K562 (cell line): ENCODE measurements around the gene MAP2K7. TPM values are rescaled to one million over a fixed set of nuclear protein-coding genes. Genes with fewer than 3 reads are reported as not detected.

Experiments used
- EHMT2 ChIP-seq: fragments of 450-650 bp; IDR thresholded peaks from 2 replicates; pipeline ENCODE4 v1.6.1; 2018; ENCODE audit warnings: antibody characterized with exemption
- FOXP1 ChIP-seq: sonication (generic); formaldehyde crosslinking; IDR thresholded peaks from 2 replicates; pipeline ENCODE4 v1.8.0; 2022; ENCODE audit warnings: mild to moderate bottlenecking, missing genetic modification reagents
- MNT ChIP-seq, 2 experiments: fragments of 450-650 bp; conservative IDR thresholded peaks; 2 replicates each; pipeline ENCODE4 v1.6.1; 2017; ENCODE audit warnings: mild to moderate bottlenecking in 2 of 2, moderate library complexity in 2 of 2
- NFATC3 ChIP-seq: fragments of 450-650 bp; IDR thresholded peaks from 2 replicates; pipeline ENCODE4 v1.6.1; 2017; ENCODE audit warnings: mild to moderate bottlenecking
- NR4A1 ChIP-seq, 2 experiments: fragments of 250-450 bp in 1 of 2; fragments of 450-650 bp in 1 of 2; sonication (Bioruptor Pico) in 1 of 2; IDR thresholded peaks; 2 replicates each; pipeline versions ENCODE4 v1.4.0 to v1.6.1; 2016 to 2020; ENCODE audit warnings: mild to moderate bottlenecking in 2 of 2, missing compliant biosample characterization in 1 of 2, missing genetic modification characterization in 1 of 2, moderate library complexity in 1 of 2
- SIRT6 ChIP-seq: IDR thresholded peaks from one replicate; pipeline ENCODE4 v1.6.1; 2012; ENCODE audit warnings: low read depth, mild to moderate bottlenecking, control low read depth, inconsistent platforms, low read length, moderate library complexity
- TCF7L2 ChIP-seq: fragments of 150-350 bp; IDR thresholded peaks from 2 replicates; pipeline ENCODE4 v1.6.1; 2016; ENCODE audit warnings: low read depth, mild to moderate bottlenecking, low read length, moderate library complexity
- ZBTB26 ChIP-seq: fragments of 450-650 bp; formaldehyde crosslinking; IDR thresholded peaks from 2 replicates; pipeline ENCODE4 v1.4.0; 2022; ENCODE audit warnings: missing genetic modification characterization
- ZNF316 ChIP-seq: fragments of 450-650 bp; IDR thresholded peaks from 2 replicates; pipeline ENCODE4 v1.6.1; 2016
- polyA plus RNA-seq, 8 experiments: library from polyadenylated mRNA; depleted of rRNA in 4 of 8; stranded (reverse) in 5 of 8; unstranded in 3 of 8; fragments of >200 nt; fragmentation: Nextera tagmentation in 2 of 8; fragmentation: Illumina TruSeq in 1 of 8; extraction: Ambion mirVana in 2 of 8; extraction: Trizol in 1 of 8; gene quantifications; 2 replicates each; pipeline versions ENCODE4 v1.2.1 to v1.2.3, GENCODE V29; 2011 to 2014; ENCODE audit warnings: inconsistent platforms in 1 of 8, missing spikeins in 1 of 8
- total RNA-seq, 7 experiments: library from RNA; depleted of rRNA in 6 of 7; stranded (reverse); fragments of >200 nt in 6 of 7; fragmentation: Illumina TruSeq in 2 of 7; extraction: Trizol in 2 of 7; gene quantifications; 2 replicates each; pipeline versions ENCODE4 v1.2.1 to v1.2.3, GENCODE V29; 2011 to 2021; ENCODE audit warnings: low replicate concordance in 1 of 7
- TF ChIP-seq, protein P1 (sequence below): sonication (generic); formaldehyde crosslinking; IDR thresholded peaks from 2 replicates; pipeline ENCODE4 v1.8.0; 2022; ENCODE audit warnings: mild to moderate bottlenecking, missing genetic modification reagents
- TF ChIP-seq, protein P2 (sequence below): fragments of 450-650 bp; IDR thresholded peaks from 2 replicates; pipeline ENCODE4 v1.6.1; 2016; ENCODE audit warnings: borderline replicate concordance
- TF ChIP-seq, protein P3 (sequence below): fragments of 450-650 bp; formaldehyde crosslinking; IDR thresholded peaks from 2 replicates; pipeline ENCODE4 v1.4.0; 2020; ENCODE audit warnings: mild to moderate bottlenecking, moderate library complexity

MAP2K7 gene
- total and polyA plus RNA-seq, 9 of the 15 experiments (the other 6 are each of a cell fraction or from before 2014, with no cell fraction given) = 0.51 to 45.8 (median 14.1) TPM

GRCh38 chr19:7904074-7905020, 670 bp downstream of the MAP2K7 start (continued):
- TF ChIP-seq EHMT2 (no peak), NR4A1 (CRISPR knock-in tag; IDR thresholded peaks at IDR 0.05) (no peak), NR4A1 (tag; IDR thresholded peaks at IDR 0.05) (no peak), FOXP1 (CRISPR knock-in tag) (peak; percentile 19; the same call in 1 of the 2 replicates), MNT (conservative IDR thresholded peaks at IDR 0.05) (peak; percentile 28 to 49; a peak in 3 of 4 replicates), SIRT6 (no peak), ZBTB26 (no peak), TCF7L2 (no peak), NFATC3 (no peak), ZNF316 (no peak)
- TF ChIP-seq, protein P1, sequence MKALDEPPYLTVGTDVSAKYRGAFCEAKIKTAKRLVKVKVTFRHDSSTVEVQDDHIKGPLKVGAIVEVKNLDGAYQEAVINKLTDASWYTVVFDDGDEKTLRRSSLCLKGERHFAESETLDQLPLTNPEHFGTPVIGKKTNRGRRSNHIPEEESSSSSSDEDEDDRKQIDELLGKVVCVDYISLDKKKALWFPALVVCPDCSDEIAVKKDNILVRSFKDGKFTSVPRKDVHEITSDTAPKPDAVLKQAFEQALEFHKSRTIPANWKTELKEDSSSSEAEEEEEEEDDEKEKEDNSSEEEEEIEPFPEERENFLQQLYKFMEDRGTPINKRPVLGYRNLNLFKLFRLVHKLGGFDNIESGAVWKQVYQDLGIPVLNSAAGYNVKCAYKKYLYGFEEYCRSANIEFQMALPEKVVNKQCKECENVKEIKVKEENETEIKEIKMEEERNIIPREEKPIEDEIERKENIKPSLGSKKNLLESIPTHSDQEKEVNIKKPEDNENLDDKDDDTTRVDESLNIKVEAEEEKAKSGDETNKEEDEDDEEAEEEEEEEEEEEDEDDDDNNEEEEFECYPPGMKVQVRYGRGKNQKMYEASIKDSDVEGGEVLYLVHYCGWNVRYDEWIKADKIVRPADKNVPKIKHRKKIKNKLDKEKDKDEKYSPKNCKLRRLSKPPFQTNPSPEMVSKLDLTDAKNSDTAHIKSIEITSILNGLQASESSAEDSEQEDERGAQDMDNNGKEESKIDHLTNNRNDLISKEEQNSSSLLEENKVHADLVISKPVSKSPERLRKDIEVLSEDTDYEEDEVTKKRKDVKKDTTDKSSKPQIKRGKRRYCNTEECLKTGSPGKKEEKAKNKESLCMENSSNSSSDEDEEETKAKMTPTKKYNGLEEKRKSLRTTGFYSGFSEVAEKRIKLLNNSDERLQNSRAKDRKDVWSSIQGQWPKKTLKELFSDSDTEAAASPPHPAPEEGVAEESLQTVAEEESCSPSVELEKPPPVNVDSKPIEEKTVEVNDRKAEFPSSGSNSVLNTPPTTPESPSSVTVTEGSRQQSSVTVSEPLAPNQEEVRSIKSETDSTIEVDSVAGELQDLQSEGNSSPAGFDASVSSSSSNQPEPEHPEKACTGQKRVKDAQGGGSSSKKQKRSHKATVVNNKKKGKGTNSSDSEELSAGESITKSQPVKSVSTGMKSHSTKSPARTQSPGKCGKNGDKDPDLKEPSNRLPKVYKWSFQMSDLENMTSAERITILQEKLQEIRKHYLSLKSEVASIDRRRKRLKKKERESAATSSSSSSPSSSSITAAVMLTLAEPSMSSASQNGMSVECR (CRISPR knock-in tag) = peak; percentile 71
- TF ChIP-seq, protein P2, sequence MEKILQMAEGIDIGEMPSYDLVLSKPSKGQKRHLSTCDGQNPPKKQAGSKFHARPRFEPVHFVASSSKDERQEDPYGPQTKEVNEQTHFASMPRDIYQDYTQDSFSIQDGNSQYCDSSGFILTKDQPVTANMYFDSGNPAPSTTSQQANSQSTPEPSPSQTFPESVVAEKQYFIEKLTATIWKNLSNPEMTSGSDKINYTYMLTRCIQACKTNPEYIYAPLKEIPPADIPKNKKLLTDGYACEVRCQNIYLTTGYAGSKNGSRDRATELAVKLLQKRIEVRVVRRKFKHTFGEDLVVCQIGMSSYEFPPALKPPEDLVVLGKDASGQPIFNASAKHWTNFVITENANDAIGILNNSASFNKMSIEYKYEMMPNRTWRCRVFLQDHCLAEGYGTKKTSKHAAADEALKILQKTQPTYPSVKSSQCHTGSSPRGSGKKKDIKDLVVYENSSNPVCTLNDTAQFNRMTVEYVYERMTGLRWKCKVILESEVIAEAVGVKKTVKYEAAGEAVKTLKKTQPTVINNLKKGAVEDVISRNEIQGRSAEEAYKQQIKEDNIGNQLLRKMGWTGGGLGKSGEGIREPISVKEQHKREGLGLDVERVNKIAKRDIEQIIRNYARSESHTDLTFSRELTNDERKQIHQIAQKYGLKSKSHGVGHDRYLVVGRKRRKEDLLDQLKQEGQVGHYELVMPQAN = peak; percentile 59; the same call in 1 of the 2 replicates
- TF ChIP-seq, protein P3, sequence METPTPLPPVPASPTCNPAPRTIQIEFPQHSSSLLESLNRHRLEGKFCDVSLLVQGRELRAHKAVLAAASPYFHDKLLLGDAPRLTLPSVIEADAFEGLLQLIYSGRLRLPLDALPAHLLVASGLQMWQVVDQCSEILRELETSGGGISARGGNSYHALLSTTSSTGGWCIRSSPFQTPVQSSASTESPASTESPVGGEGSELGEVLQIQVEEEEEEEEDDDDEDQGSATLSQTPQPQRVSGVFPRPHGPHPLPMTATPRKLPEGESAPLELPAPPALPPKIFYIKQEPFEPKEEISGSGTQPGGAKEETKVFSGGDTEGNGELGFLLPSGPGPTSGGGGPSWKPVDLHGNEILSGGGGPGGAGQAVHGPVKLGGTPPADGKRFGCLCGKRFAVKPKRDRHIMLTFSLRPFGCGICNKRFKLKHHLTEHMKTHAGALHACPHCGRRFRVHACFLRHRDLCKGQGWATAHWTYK = no peak
